Measurements from ENCODE around the gene RPS16. TPM values are rescaled to one million over a fixed set of nuclear protein-coding genes. Genes with fewer than 3 reads are reported as not detected.

The RPS16 gene
- total and polyA plus RNA-seq, 9 of the 15 experiments (the other 6 are each of a cell fraction or from before 2014, with no cell fraction given): 82.6 to 3,671 (median 2,204) TPM

- no peak for TF ChIP-seq CREB3 (tag; conservative IDR thresholded peaks at IDR 0.05; ENCODE audit: low read depth)
- TF ChIP-seq PKNOX1 (IDR thresholded peaks at IDR 0.05): 0 out of 2 replicates have a peak, but pooled peaks have one; percentile 27
- TF ChIP-seq MAZ (CRISPR knock-in tag; conservative IDR thresholded peaks at IDR 0.05 in 1 of 2, IDR thresholded peaks at IDR 0.05 in 1 of 2): peak; percentile 30 to 83; a peak in 2 of 4 replicates
- peak; percentile 48; the same call in 1 of the 2 replicates for TF ChIP-seq ZBTB40 (IDR thresholded peaks at IDR 0.05)
- no peak for TF ChIP-seq ZBTB40 (CRISPR knock-in tag; IDR thresholded peaks at IDR 0.05)
- no peak for TF ChIP-seq MAFG (tag; conservative IDR thresholded peaks at IDR 0.05)
- TF ChIP-seq CHD2 (IDR thresholded peaks at IDR 0.05; ENCODE audit: low read depth, low read length): 0 out of 2 replicates have a peak, but pooled peaks have one; percentile 35
- 0 out of 2 replicates have a peak, but pooled peaks have one; percentile 13 for TF ChIP-seq HBP1 (CRISPR knock-in tag; IDR thresholded peaks at IDR 0.05)
- no peak for TF ChIP-seq ZC3H11A (IDR thresholded peaks at IDR 0.05; ENCODE audit: low read depth, low read length)
- TF ChIP-seq ZNF197 (CRISPR knock-in tag; IDR thresholded peaks at IDR 0.05; ENCODE audit: low read depth): peak; percentile 31; the same call in 1 of the 2 replicates
- TF ChIP-seq MLLT1 (IDR thresholded peaks at IDR 0.05): peak in 1 of 2 experiments; percentile 54; a peak in 2 of 4 replicates
Measured at GRCh38 chr19:39430675-39431593, 4.8 kb downstream of the RPS16 start (continued).

All from K562 (cell line).